ENCODE measurements around the gene TRNAU1AP.

DNA sequence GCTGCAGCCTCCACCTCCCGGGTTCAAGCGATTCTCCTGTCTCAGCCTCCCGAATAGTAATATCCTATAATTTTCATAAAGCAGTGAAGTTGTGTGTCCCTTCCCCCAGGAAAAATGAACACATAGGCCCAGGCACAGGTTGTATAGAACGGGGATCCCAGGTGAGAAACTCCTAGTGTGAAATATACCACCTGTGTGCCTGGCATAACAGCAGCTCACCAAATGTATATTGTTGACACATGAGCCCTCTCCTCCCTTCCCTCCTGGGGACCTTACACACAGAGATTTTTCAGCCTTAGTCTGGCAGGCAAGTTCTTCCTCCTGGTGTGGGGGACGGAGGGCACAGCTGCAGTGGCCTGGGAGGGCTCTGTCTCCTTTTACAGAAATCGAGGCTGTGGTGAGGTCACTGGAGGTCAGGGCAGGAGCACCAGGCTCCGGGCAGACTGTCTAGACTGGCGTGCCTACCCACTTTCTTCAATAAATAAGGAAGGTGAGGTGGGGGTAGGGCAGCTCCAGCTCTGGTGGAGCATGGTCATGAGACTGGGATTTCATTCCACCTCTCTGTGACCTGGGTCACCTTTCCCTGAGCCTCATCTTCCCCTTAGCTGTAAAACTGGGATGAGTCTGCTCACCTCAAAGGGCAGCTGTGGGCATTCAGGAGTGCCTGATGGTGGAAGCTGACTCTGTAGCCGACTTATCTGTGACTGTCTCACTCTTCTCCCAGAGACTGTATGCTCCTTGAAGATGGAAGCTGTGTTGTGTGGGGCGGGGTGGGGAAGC is 32.7 kb upstream of the TRNAU1AP start:
- TF ChIP-seq L3MBTL2 (conservative IDR thresholded peaks at IDR 0.05) (no peak), BHLHE40 (IDR thresholded peaks at IDR 0.05; ENCODE audit: borderline replicate concordance) (no peak), SUZ12 (IDR thresholded peaks at IDR 0.05) (no peak), ELF4 (IDR thresholded peaks at IDR 0.05) (no peak)
